Endothelial cell of umbilical vein (primary cell): Measurements from ENCODE around the gene SYNDIG1. TPM values are rescaled to one million over a fixed set of nuclear protein-coding genes. Genes with fewer than 3 reads are reported as not detected.

Experiments
- BruUV-seq: library from RNA; stranded (reverse); fragments of 400-500 nt; replicated peaks from 2 replicates; lab custom pipeline; 2021; lab: Mats Ljungman, UMichigan
- CTCF ChIA-PET: fragments of 300-600, 350-600 bp; sonication (Branson Sonifier 250); formaldehyde crosslinking; loops from one replicate; lab custom pipeline; 2021; ENCODE audit warnings: antibody characterized with exemption, inconsistent platforms; lab: Charles Lee
- POLR2A ChIA-PET: fragments of 300-600, 350-600 bp; sonication (Branson Sonifier 250); formaldehyde crosslinking; loops from one replicate; lab custom pipeline; 2021; ENCODE audit warnings: antibody characterized with exemption, inconsistent platforms; lab: Charles Lee
- DNase-seq: peaks from one replicate; pipeline ENCODE4 v3.0.0-alpha.2; 2011; ENCODE audit warnings: low read depth, low spot score
- FAIRE-seq: peaks from 2 replicates; lab custom pipeline; 2011; peaks lifted over from hg19 to GRCh38; lab: Jason Lieb, UNC
- H2AFZ ChIP-seq: 2 replicates; pipeline ENCODE4 v1.6.0; 2012; ENCODE audit warnings: low read depth, low read length, control low read depth, inconsistent platforms
- H3K27ac ChIP-seq: 2 replicates; pipeline ENCODE4 v1.5.1; 2011; ENCODE audit warnings: low read depth, mild to moderate bottlenecking, control low read depth, low read length, moderate library complexity; ENCODE audit not compliant: insufficient read depth
- H3K27me3 ChIP-seq, 2 experiments: 2 replicates each; pipeline versions ENCODE4 v1.6.0 to v1.6.1; 2011; ENCODE audit warnings: low read length in 2 of 2, mixed read lengths in 1 of 2; ENCODE audit not compliant: control insufficient read depth in 2 of 2, insufficient read depth in 2 of 2
- H3K36me3 ChIP-seq, 2 experiments: 2 replicates in 1 of 2; 3 replicates in 1 of 2; pipeline ENCODE4 v1.5.1; 2011; ENCODE audit warnings: low read length in 2 of 2, mild to moderate bottlenecking in 1 of 2, moderate library complexity in 1 of 2; ENCODE audit not compliant: control insufficient read depth in 2 of 2, insufficient read depth in 2 of 2; ENCODE audit errors: extremely low read depth in 1 of 2
- H3K4me1 ChIP-seq: 3 replicates; pipeline ENCODE4 v1.5.1; 2011; ENCODE audit warnings: mild to moderate bottlenecking, low read length; ENCODE audit not compliant: control insufficient read depth, insufficient read depth; ENCODE audit errors: extremely low read depth
- H3K4me2 ChIP-seq: 2 replicates; pipeline ENCODE4 v1.6.1; 2011; ENCODE audit warnings: low read length, control low read depth, mixed read lengths; ENCODE audit not compliant: insufficient read depth
- H3K4me3 ChIP-seq, 3 experiments: fragments of 200-600 bp in 1 of 3; sonication (generic), shearing (Covaris generic) in 1 of 3; replicated peaks in 1 of 3; 2 replicates each; pipeline ENCODE4 v1.5.1; 2011 to 2016; ENCODE audit warnings: control low read depth in 3 of 3, low read length in 3 of 3, mild to moderate bottlenecking in 2 of 3, inconsistent platforms in 1 of 3, low read depth in 1 of 3, moderate library complexity in 1 of 3; ENCODE audit not compliant: insufficient read depth in 1 of 3
- H3K79me2 ChIP-seq: 2 replicates; pipeline ENCODE4 v1.6.0; 2012; ENCODE audit warnings: low read length, inconsistent platforms; ENCODE audit not compliant: control insufficient read depth, insufficient read depth
- H3K9ac ChIP-seq: replicated peaks from 2 replicates; pipeline ENCODE3; 2011; ENCODE audit warnings: low read length, control low read depth; ENCODE audit not compliant: insufficient read depth; ENCODE audit errors: extremely low read depth
- H3K9me1 ChIP-seq: replicated peaks from 3 replicates; pipeline ENCODE4 v1.6.0; 2011; ENCODE audit warnings: mild to moderate bottlenecking, low read length; ENCODE audit not compliant: control insufficient read depth, insufficient read depth; ENCODE audit errors: extremely low read depth
- H3K9me3 ChIP-seq: replicated peaks from 2 replicates; pipeline ENCODE4 v1.5.1; 2012; ENCODE audit warnings: low read length, inconsistent platforms; ENCODE audit not compliant: control insufficient read depth, insufficient read depth
- H4K20me1 ChIP-seq: replicated peaks from 2 replicates; pipeline ENCODE3; 2011; ENCODE audit warnings: mild to moderate bottlenecking, low read length; ENCODE audit not compliant: control insufficient read depth, insufficient read depth; ENCODE audit errors: extremely low read depth
- CTCF ChIP-seq, 2 donors: IDR thresholded peaks; 1 replicate in 1 of 2; 2 replicates in 1 of 2; pipeline ENCODE4 v1.5.1; 2011; ENCODE audit warnings: low read length in 2 of 2, mild to moderate bottlenecking in 2 of 2, moderate library complexity in 2 of 2, control low read depth in 1 of 2, inconsistent platforms in 1 of 2, low read depth in 1 of 2; ENCODE audit not compliant: insufficient read depth in 1 of 2; ENCODE audit errors: extremely low read depth in 1 of 2
- EZH2 ChIP-seq: IDR thresholded peaks from 2 replicates; pipeline ENCODE4 v1.6.1; 2012; ENCODE audit warnings: borderline replicate concordance, low read depth, mild to moderate bottlenecking, moderate library complexity, low read length, inconsistent platforms; ENCODE audit not compliant: severe bottlenecking
- FOS ChIP-seq: IDR thresholded peaks from 2 replicates; pipeline ENCODE4 v1.6.1; 2011; ENCODE audit warnings: mild to moderate bottlenecking, low read length, moderate library complexity, borderline replicate concordance; ENCODE audit not compliant: insufficient read depth
- GATA2 ChIP-seq: IDR thresholded peaks from 2 replicates; pipeline ENCODE4 v1.7.0; 2011; ENCODE audit warnings: low read depth, mild to moderate bottlenecking, moderate library complexity, mixed read lengths, low read length; ENCODE audit not compliant: insufficient read length, insufficient read depth
- JUN ChIP-seq: IDR thresholded peaks from 2 replicates; pipeline ENCODE4 v1.6.1; 2011; ENCODE audit warnings: borderline replicate concordance, low read depth; ENCODE audit not compliant: insufficient read length, insufficient read depth
- MAX ChIP-seq: IDR thresholded peaks from 2 replicates; pipeline ENCODE4 v1.6.1; 2011; ENCODE audit not compliant: insufficient read depth, insufficient read length
- MYC ChIP-seq: IDR thresholded peaks from one replicate; pipeline ENCODE4 v1.6.1; 2011; ENCODE audit warnings: mild to moderate bottlenecking, low read depth, low read length
- POLR2A ChIP-seq: IDR thresholded peaks from 2 replicates; pipeline ENCODE4 v1.6.1; 2012; ENCODE audit warnings: low read depth, mild to moderate bottlenecking, control low read depth, low read length
- POLR2AphosphoS5 ChIP-seq: IDR thresholded peaks from 2 replicates; pipeline ENCODE4 v1.6.1; 2012; ENCODE audit warnings: low read depth, mild to moderate bottlenecking, control low read depth, low read length, moderate library complexity; ENCODE audit not compliant: insufficient read depth
- dilution Hi-C: fragments of 300-500 bp; cut with MboI; formaldehyde crosslinking; loops from one replicate; pipeline ENCODE4 v1.15.0; 2019; ENCODE audit warnings: low sequenced_read_pairs; ENCODE audit not compliant: extremely low pct_ligation_motif_present
- intact Hi-C: fragments of 100-400 bp; cut with micrococcal nuclease; formaldehyde crosslinking; loops from one replicate; pipeline ENCODE4 v1.10.0; 2022
- polyA plus RNA-seq, 4 experiments: library from polyadenylated mRNA; depleted of rRNA in 3 of 4; stranded (reverse) in 3 of 4; unstranded in 1 of 4; fragments of >200 nt; gene quantifications; 2 replicates each; pipeline versions ENCODE4 v1.2.1 to v1.2.3, GENCODE V29; 2011 to 2012; ENCODE audit warnings: missing spikeins in 1 of 4
- total RNA-seq: library from RNA; stranded (reverse); gene quantifications from 2 replicates; pipeline ENCODE4 v1.2.3, GENCODE V29; 2021

Gene SYNDIG1
- total and polyA plus RNA-seq, 2 donors (not counting 3 experiments of a cell fraction or from before 2014, with no cell fraction given) = not detected

GRCh38 chr20:24660651-24661050 lies 191.2 kb downstream of the SYNDIG1 start:
- Histone ChIP-seq H3K9ac (no peak overlapping the region), H3K36me3 (no peaks in the 10 kb centered on the region), H3K4me2 (no peak overlapping the region), H2AFZ (no peak overlapping the region), H3K4me3 (no peak overlapping the region), H3K4me1 (no peaks in the 10 kb centered on the region), H3K27me3 (no peaks in the 10 kb centered on the region), H3K79me2 (no peaks in the 10 kb centered on the region), H3K9me3 (peaks cover 8% of the 10 kb centered on the region), H4K20me1 (no peaks in the 10 kb centered on the region), H3K27ac (no peak overlapping the region), H3K9me1 (no peaks in the 10 kb centered on the region)
- BruUV-seq = no TSS peak
- no peak for TF ChIP-seq JUN
- dilution Hi-C loops = no loop called here
- CTCF ChIA-PET = no interaction called here
- intact Hi-C loops = no loop called here
- POLR2A ChIA-PET = no interaction called here
- DNase-seq (no peak), FAIRE-seq (no peak)

DNA sequence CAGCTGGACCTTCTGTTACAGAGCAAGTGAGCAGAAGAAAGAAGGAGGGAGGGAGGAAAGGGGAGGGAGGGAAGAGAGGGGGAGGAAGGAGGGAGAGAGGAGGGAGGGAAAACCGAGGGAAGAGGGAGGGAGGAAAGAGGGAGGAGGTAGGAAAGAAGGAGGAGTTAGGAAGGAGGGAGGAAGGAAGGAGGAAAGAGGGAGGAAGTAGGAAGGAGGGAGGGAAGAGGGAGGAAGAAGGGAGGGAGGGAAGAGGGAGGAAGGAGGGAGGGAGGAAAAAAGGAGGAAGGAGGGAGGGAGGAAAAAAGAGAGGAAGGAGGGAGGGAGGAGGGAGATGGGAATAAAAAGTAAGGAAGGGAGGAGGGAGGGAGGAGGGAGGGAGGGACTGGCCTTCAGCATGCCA lies 191.8 kb downstream of the SYNDIG1 start:
- Histone ChIP-seq H3K9ac (no peak overlapping the region), H3K27ac (no peak overlapping the region), H4K20me1 (no peaks in the 10 kb centered on the region), H3K4me1 (no peaks in the 10 kb centered on the region), H3K9me3 (peaks cover 8% of the 10 kb centered on the region), H2AFZ (no peak overlapping the region), H3K4me3 (no peak overlapping the region), H3K4me2 (no peak overlapping the region), H3K27me3 (no peaks in the 10 kb centered on the region), H3K79me2 (no peaks in the 10 kb centered on the region), H3K9me1 (no peaks in the 10 kb centered on the region), H3K36me3 (no peaks in the 10 kb centered on the region)
- ChIA-PET CTCF (no interaction called here), POLR2A (no interaction called here)
- FAIRE-seq (no peak), DNase-seq (no peak)
- no TSS peak for BruUV-seq
- dilution Hi-C loops (no loop called here), intact Hi-C loops (no loop called here)
- TF ChIP-seq POLR2AphosphoS5 (no peak), MYC (no peak), POLR2A (no peak), MAX (no peak), EZH2 (no peak), JUN (no peak), GATA2 (no peak), FOS (no peak), CTCF (IDR thresholded peaks at IDR 0.05; ENCODE audit: extremely low read depth in 1 of 2, insufficient read depth in 1 of 2, low read depth in 1 of 2, low read length in 2 of 2) (no peak)
